Parathyroid adenoma (tissue), 2 donors: ENCODE data around the gene KIDINS220.

ENCODE experiments used
- H2AFZ ChIP-seq: fragments of 300-600 bp; sonication (generic); one replicate; pipeline ENCODE4 v1.7.0; 2017; ENCODE audit warnings: antibody characterized with exemption, mild to moderate bottlenecking
- H3K27ac ChIP-seq: fragments of 300-600 bp; sonication (generic); one replicate; pipeline ENCODE4 v1.7.0; 2017
- H3K27me3 ChIP-seq: fragments of 300-600 bp; sonication (generic); one replicate; pipeline ENCODE4 v1.7.0; 2017; ENCODE audit warnings: low read length; ENCODE audit not compliant: control insufficient read depth, insufficient read depth
- H3K36me3 ChIP-seq: fragments of 300-600 bp; sonication (generic); one replicate; pipeline ENCODE4 v1.7.0; 2017; ENCODE audit warnings: low read length; ENCODE audit not compliant: control insufficient read depth, insufficient read depth
- H3K4me1 ChIP-seq: fragments of 300-600 bp; sonication (generic); one replicate; pipeline ENCODE4 v1.7.0; 2017; ENCODE audit warnings: control low read depth
- H3K4me2 ChIP-seq: fragments of 300-600 bp; sonication (generic); one replicate; pipeline ENCODE4 v1.7.0; 2017; ENCODE audit warnings: low read length
- H3K4me3 ChIP-seq: fragments of 300-600 bp; sonication (generic); one replicate; pipeline ENCODE4 v1.7.0; 2017; ENCODE audit warnings: low read depth, low read length
- H3K79me2 ChIP-seq: fragments of 300-600 bp; sonication (generic); one replicate; pipeline ENCODE4 v1.7.0; 2017; ENCODE audit warnings: control low read depth
- H3K9ac ChIP-seq: fragments of 300-600 bp; sonication (generic); one replicate; pipeline ENCODE4 v1.7.0; 2017; ENCODE audit warnings: mild to moderate bottlenecking
- H3K9me3 ChIP-seq: fragments of 300-600 bp; sonication (generic); one replicate; pipeline ENCODE4 v1.7.0; 2017; ENCODE audit warnings: low read length; ENCODE audit not compliant: control insufficient read depth
- CTCF ChIP-seq: fragments of 300-600 bp; sonication (generic); IDR thresholded peaks from one replicate; pipeline ENCODE4 v1.7.0; 2017; ENCODE audit warnings: antibody characterized with exemption, mild to moderate bottlenecking
- donor health status: primary hyperparathyroidism.

Gene KIDINS220

GRCh38 chr2:8872821-8873432, 35.5 kb upstream of the KIDINS220 start:
- H3K27ac ChIP-seq, result no peak overlapping the region
- H3K36me3 ChIP-seq, result no peaks in the 10 kb centered on the region
- no peaks in the 10 kb centered on the region for H3K4me1 ChIP-seq
- peak; percentile 63 for TF ChIP-seq CTCF
- H3K9ac ChIP-seq, result no peak overlapping the region
- no peaks in the 10 kb centered on the region for H3K79me2 ChIP-seq
- no peaks in the 10 kb centered on the region for H3K27me3 ChIP-seq
- H3K9me3 ChIP-seq, result no peaks in the 10 kb centered on the region
- H3K4me3 ChIP-seq, result no peak overlapping the region
- H3K4me2 ChIP-seq, result no peak overlapping the region
- H2AFZ ChIP-seq, result no peak overlapping the region

- Histone ChIP-seq H3K36me3 (no peaks in the 10 kb centered on the region), H3K4me1 (no peaks in the 10 kb centered on the region), H3K27me3 (no peaks in the 10 kb centered on the region), H2AFZ (no peak overlapping the region), H3K79me2 (no peaks in the 10 kb centered on the region), H3K9ac (no peak overlapping the region), H3K4me3 (no peak overlapping the region), H3K4me2 (no peak overlapping the region), H3K9me3 (no peaks in the 10 kb centered on the region), H3K27ac (no peak overlapping the region)
- no peak for TF ChIP-seq CTCF
Measured at GRCh38 chr2:8870441-8870840, 33.0 kb upstream of the KIDINS220 start.

- Histone ChIP-seq H3K36me3 (no peaks in the 10 kb centered on the region), H3K27ac (no peak overlapping the region), H3K4me2 (no peak overlapping the region), H3K9me3 (no peaks in the 10 kb centered on the region), H3K4me1 (no peaks in the 10 kb centered on the region), H3K4me3 (no peak overlapping the region), H3K9ac (no peak overlapping the region), H2AFZ (no peak overlapping the region), H3K27me3 (no peaks in the 10 kb centered on the region), H3K79me2 (no peaks in the 10 kb centered on the region)
- TF ChIP-seq CTCF, result no peak
Measured at GRCh38 chr2:8867363-8867762, 29.9 kb upstream of the KIDINS220 start.

- Histone ChIP-seq H3K4me2 (no peak overlapping the region), H3K4me3 (no peak overlapping the region), H3K27ac (no peak overlapping the region), H3K9me3 (no peaks in the 10 kb centered on the region), H2AFZ (no peak overlapping the region), H3K36me3 (no peaks in the 10 kb centered on the region), H3K9ac (no peak overlapping the region), H3K79me2 (no peaks in the 10 kb centered on the region), H3K27me3 (no peaks in the 10 kb centered on the region), H3K4me1 (no peaks in the 10 kb centered on the region)
- no peak for TF ChIP-seq CTCF
Measured at GRCh38 chr2:8863331-8863953, 26.0 kb upstream of the KIDINS220 start.

- Histone ChIP-seq H2AFZ (no peak overlapping the region), H3K4me3 (no peak overlapping the region), H3K27ac (no peak overlapping the region), H3K79me2 (no peaks in the 10 kb centered on the region), H3K4me2 (no peak overlapping the region), H3K36me3 (no peaks in the 10 kb centered on the region), H3K9ac (no peak overlapping the region), H3K27me3 (no peaks in the 10 kb centered on the region), H3K4me1 (no peaks in the 10 kb centered on the region), H3K9me3 (no peaks in the 10 kb centered on the region)
- TF ChIP-seq CTCF, result no peak
Measured at GRCh38 chr2:8862230-8862629, 24.8 kb upstream of the KIDINS220 start.
